Measurements from ENCODE around the gene ADH1B. TPM values are rescaled to one million over a fixed set of nuclear protein-coding genes. Genes with fewer than 3 reads are reported as not detected.
"Not testable (repeated sequence)": the region's sequence is repeated elsewhere in the genome, so short reads cannot be mapped to it uniquely, and the experiment has no call there.

Gene ADH1B
- total RNA-seq, 1 experiment from 2014 or later = 0.98 TPM

- no peaks in the 10 kb centered on the region for H3K9me3 ChIP-seq (ENCODE audit: control insufficient read depth, insufficient read depth, low read depth, low read length)
- in situ Hi-C loops (cut with HindIII; ENCODE audit: low pct_unique_long_range_greater_than_20kb, low sequenced_read_pairs) = no loop called here
- DNase-seq (ENCODE audit: low read depth, low spot score) = no peak
- no peaks in the 10 kb centered on the region for H3K27me3 ChIP-seq (ENCODE audit: control insufficient read depth, insufficient read depth, low read length)
- TF ChIP-seq REST (IDR thresholded peaks at IDR 0.05; ENCODE audit: insufficient read depth in 1 of 2, low read depth in 2 of 2, low read length in 1 of 2) = no peak
- TF ChIP-seq POLR2AphosphoS5 (IDR thresholded peaks at IDR 0.05; ENCODE audit: low read depth, low read length) = no peak
- TF ChIP-seq TCF7L2 (IDR thresholded peaks at IDR 0.05; ENCODE audit: low read depth, low read length) = no peak
- TF ChIP-seq CTCF (IDR thresholded peaks at IDR 0.05) = no peak
- no peak for TF ChIP-seq SIN3A (IDR thresholded peaks at IDR 0.05; ENCODE audit: borderline replicate concordance, insufficient read depth, low read depth, low read length)
- ChIA-PET CTCF (no interaction called here), POLR2A (no interaction called here)
- no peaks in the 10 kb centered on the region for H3K4me1 ChIP-seq (ENCODE audit: control insufficient read depth, insufficient read depth, low read length)
- intact Hi-C loops (cut with micrococcal nuclease; ENCODE audit: unreplicated experiment) = no loop called here
- no peak overlapping the region for H3K27ac ChIP-seq (ENCODE audit: low read length)
- H3K4me3 ChIP-seq (ENCODE audit: low read depth in 2 of 2, low read length in 2 of 2) = no peak overlapping the region
- no peaks in the 10 kb centered on the region for H3K36me3 ChIP-seq (ENCODE audit: control insufficient read depth, insufficient read depth, low read length)
- BruUV-seq (replicated peaks) = no TSS peak
- no peak for ATAC-seq
These were observed 3.2 kb upstream of the ADH1B start for GRCh38 chr4:99324361-99324760.

- no TSS peak for BruUV-seq (replicated peaks)
- no peak for TF ChIP-seq POLR2AphosphoS5 (IDR thresholded peaks at IDR 0.05; ENCODE audit: low read depth, low read length)
- no peak for TF ChIP-seq TCF7L2 (IDR thresholded peaks at IDR 0.05; ENCODE audit: low read depth, low read length)
- no peak for TF ChIP-seq CTCF (IDR thresholded peaks at IDR 0.05)
- no peak for TF ChIP-seq REST (IDR thresholded peaks at IDR 0.05; ENCODE audit: insufficient read depth in 1 of 2, low read depth in 2 of 2, low read length in 1 of 2)
- TF ChIP-seq SIN3A (IDR thresholded peaks at IDR 0.05; ENCODE audit: borderline replicate concordance, insufficient read depth, low read depth, low read length) = no peak
- Histone ChIP-seq H3K27me3 (ENCODE audit: control insufficient read depth, insufficient read depth, low read length) (no peaks in the 10 kb centered on the region), H3K4me1 (ENCODE audit: control insufficient read depth, insufficient read depth, low read length) (no peaks in the 10 kb centered on the region), H3K9me3 (ENCODE audit: control insufficient read depth, insufficient read depth, low read depth, low read length) (no peaks in the 10 kb centered on the region), H3K4me3 (ENCODE audit: low read depth in 2 of 2, low read length in 2 of 2) (no peak overlapping the region), H3K36me3 (ENCODE audit: control insufficient read depth, insufficient read depth, low read length) (no peaks in the 10 kb centered on the region), H3K27ac (ENCODE audit: low read length) (no peak overlapping the region)
- ChIA-PET CTCF (no interaction called here), POLR2A (no interaction called here)
- in situ Hi-C loops (cut with HindIII; ENCODE audit: low pct_unique_long_range_greater_than_20kb, low sequenced_read_pairs) (no loop called here), intact Hi-C loops (cut with micrococcal nuclease; ENCODE audit: unreplicated experiment) (no loop called here)
- DNase-seq (ENCODE audit: low read depth, low spot score) (no peak), ATAC-seq (no peak)
These were observed 2.6 kb upstream of the ADH1B start for GRCh38 chr4:99323756-99324155.

GRCh38 chr4:99317811-99318210 lies 3.4 kb downstream of the ADH1B start:
- H3K27me3 ChIP-seq (ENCODE audit: control insufficient read depth, insufficient read depth, low read length); H3K36me3 ChIP-seq (ENCODE audit: control insufficient read depth, insufficient read depth, low read length); intact Hi-C loops (cut with micrococcal nuclease; ENCODE audit: unreplicated experiment); CTCF ChIA-PET; POLR2A ChIA-PET; DNase-seq (ENCODE audit: low read depth, low spot score); H3K4me1 ChIP-seq (ENCODE audit: control insufficient read depth, insufficient read depth, low read length); H3K4me3 ChIP-seq (ENCODE audit: low read depth in 2 of 2, low read length in 2 of 2); BruUV-seq (replicated peaks); ATAC-seq; in situ Hi-C loops (cut with HindIII; ENCODE audit: low pct_unique_long_range_greater_than_20kb, low sequenced_read_pairs); H3K27ac ChIP-seq (ENCODE audit: low read length); H3K9me3 ChIP-seq (ENCODE audit: control insufficient read depth, insufficient read depth, low read depth, low read length): not testable (repeated sequence)

All from Panc1 (cell line).